Keratinocyte (primary cell): ENCODE data around the gene CCDC172. TPM values are rescaled to one million over a fixed set of nuclear protein-coding genes. Genes with fewer than 3 reads are reported as not detected.

ENCODE experiments used
- DNase-seq: peaks from one replicate; pipeline ENCODE4 v3.0.0-alpha.2; 2011; ENCODE audit warnings: low read depth, missing footprints, low spot score
- FAIRE-seq: peaks from 2 replicates; lab custom pipeline; 2011; peaks lifted over from hg19 to GRCh38; lab: Jason Lieb, UNC
- H2AFZ ChIP-seq: 2 replicates; pipeline ENCODE4 v1.6.0; 2012; ENCODE audit warnings: low read length, control low read depth, inconsistent platforms; ENCODE audit not compliant: control insufficient read depth
- H3K27ac ChIP-seq: 2 replicates; pipeline ENCODE4 v1.5.1; 2011; ENCODE audit warnings: low read length; ENCODE audit not compliant: control insufficient read depth, insufficient read depth
- H3K27me3 ChIP-seq: 3 replicates; pipeline ENCODE4 v1.6.0; 2011; ENCODE audit warnings: low read length; ENCODE audit not compliant: control insufficient read depth, insufficient read depth; ENCODE audit errors: extremely low read depth
- H3K36me3 ChIP-seq, 2 experiments: 2 replicates in 1 of 2; 3 replicates in 1 of 2; pipeline ENCODE4 v1.5.1; 2011; ENCODE audit warnings: low read length in 2 of 2, mild to moderate bottlenecking in 1 of 2; ENCODE audit not compliant: control insufficient read depth in 2 of 2, insufficient read depth in 2 of 2; ENCODE audit errors: extremely low read depth in 1 of 2
- H3K4me1 ChIP-seq: 3 replicates; pipeline ENCODE4 v1.5.1; 2011; ENCODE audit warnings: low read length; ENCODE audit not compliant: control insufficient read depth, insufficient read depth; ENCODE audit errors: extremely low read depth
- H3K4me2 ChIP-seq: 3 replicates; pipeline ENCODE4 v1.6.0; 2011; ENCODE audit warnings: low read depth, low read length; ENCODE audit not compliant: control insufficient read depth, insufficient read depth; ENCODE audit errors: extremely low read depth
- H3K4me3 ChIP-seq, 3 experiments: fragments of 200-600 bp in 1 of 3; sonication (generic) in 1 of 3; 2 replicates in 2 of 3; 3 replicates in 1 of 3; pipeline ENCODE4 v1.5.1; 2011 to 2016; ENCODE audit warnings: low read length in 3 of 3, mild to moderate bottlenecking in 3 of 3, control low read depth in 2 of 3, inconsistent platforms in 1 of 3, low read depth in 1 of 3, mixed read lengths in 1 of 3, mixed run types in 1 of 3, moderate library complexity in 1 of 3; ENCODE audit not compliant: control insufficient read depth in 2 of 3, insufficient read depth in 2 of 3; ENCODE audit errors: extremely low read depth in 1 of 3
- H3K79me2 ChIP-seq: 2 replicates; pipeline ENCODE4 v1.6.0; 2012; ENCODE audit warnings: low read length; ENCODE audit not compliant: control insufficient read depth, insufficient read depth
- H3K9ac ChIP-seq: 3 replicates; pipeline ENCODE4 v1.6.0; 2011; ENCODE audit warnings: low read length; ENCODE audit not compliant: control insufficient read depth, insufficient read depth; ENCODE audit errors: extremely low read depth
- H3K9me1 ChIP-seq: 3 replicates; pipeline ENCODE4 v1.6.0; 2011; ENCODE audit warnings: low read length; ENCODE audit not compliant: control insufficient read depth, insufficient read depth; ENCODE audit errors: extremely low read depth
- H3K9me3 ChIP-seq: 2 replicates; pipeline ENCODE4 v1.5.1; 2012; ENCODE audit warnings: low read depth, low read length; ENCODE audit not compliant: control insufficient read depth
- H4K20me1 ChIP-seq: 3 replicates; pipeline ENCODE4 v1.6.0; 2011; ENCODE audit warnings: low read length; ENCODE audit not compliant: control insufficient read depth, insufficient read depth; ENCODE audit errors: extremely low read depth
- EZH2 ChIP-seq: IDR thresholded peaks from one replicate; pipeline ENCODE4 v1.6.1; 2012; ENCODE audit warnings: inconsistent platforms, mild to moderate bottlenecking, low read length, moderate library complexity
- dilution Hi-C: fragments of 300-500 bp; cut with MboI; formaldehyde crosslinking; loops from one replicate; pipeline ENCODE4 v1.7.0; 2020; ENCODE audit warnings: low sequenced_read_pairs; ENCODE audit not compliant: extremely low pct_ligation_motif_present
- polyA plus RNA-seq, 5 experiments: library from polyadenylated mRNA; depleted of rRNA in 3 of 5; stranded (reverse) in 3 of 5; stranded (forward) in 1 of 5; unstranded in 1 of 5; fragments of >200 nt; gene quantifications; 1 replicate in 1 of 5; 2 replicates in 3 of 5; 3 replicates in 1 of 5; pipeline versions ENCODE4 v1.2.1 to v1.2.3, GENCODE V29; 2011 to 2012; ENCODE audit warnings: missing spikeins in 2 of 5, low read depth in 1 of 5, low replicate concordance in 1 of 5
- TF ChIP-seq, protein P1 (sequence below), 3 experiments: IDR thresholded peaks in 1 of 3; conservative IDR thresholded peaks in 1 of 3; optimal IDR thresholded peaks in 1 of 3; 2 replicates in 2 of 3; 3 replicates in 1 of 3; pipeline versions ENCODE3 to v1.5.1; 2011; ENCODE audit warnings: low read length in 3 of 3, mild to moderate bottlenecking in 3 of 3, moderate library complexity in 2 of 3, control low read depth in 1 of 3, inconsistent platforms in 1 of 3; ENCODE audit not compliant: insufficient read depth in 2 of 3; ENCODE audit errors: extremely low read depth in 1 of 3

The CCDC172 gene
- polyA plus RNA-seq, 1 donor (not counting 4 experiments of a cell fraction or from before 2014, with no cell fraction given) = not detected

DNA sequence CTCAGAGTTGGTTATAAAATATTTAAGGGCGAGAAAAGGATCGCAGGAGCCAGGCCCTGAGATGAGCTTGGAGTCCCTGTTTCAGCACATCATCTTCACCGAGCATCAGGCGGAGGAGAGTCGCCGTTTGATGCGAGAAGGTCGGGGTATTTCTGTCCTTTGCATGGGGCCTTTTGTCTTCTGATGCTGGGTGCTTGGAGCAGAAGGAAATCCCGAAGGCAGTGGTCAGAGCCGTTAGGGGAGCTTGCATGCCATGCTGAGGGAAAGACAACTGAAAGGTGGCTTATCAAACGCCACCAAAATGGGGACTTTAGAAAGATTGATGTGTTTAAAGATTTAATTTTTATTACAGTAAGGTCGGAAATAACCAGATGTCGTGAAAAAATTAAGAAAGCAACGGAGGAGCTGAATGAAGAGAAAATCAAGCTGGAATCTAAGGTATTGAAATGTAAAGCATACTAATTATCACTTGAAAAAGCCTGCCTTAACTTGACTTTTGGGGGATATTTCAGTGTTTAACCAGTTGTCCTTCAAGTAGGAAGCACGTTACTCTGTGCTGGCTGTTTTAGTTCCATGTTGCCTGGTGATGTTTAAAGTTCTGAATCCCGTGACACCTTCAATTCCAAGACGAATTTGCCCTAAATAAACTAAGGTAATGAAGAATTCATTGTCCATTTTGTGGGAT, 845 bp downstream of the CCDC172 start:
- FAIRE-seq (no peak), DNase-seq (no peak)
- H3K4me1 ChIP-seq = no peaks in the 10 kb centered on the region
- H4K20me1 ChIP-seq = no peaks in the 10 kb centered on the region
- H3K9ac ChIP-seq = no peak overlapping the region
- no peak overlapping the region for H2AFZ ChIP-seq
- H3K36me3 ChIP-seq = no peaks in the 10 kb centered on the region
- H3K4me3 ChIP-seq = no peak overlapping the region
- H3K9me3 ChIP-seq = no peaks in the 10 kb centered on the region
- dilution Hi-C loops = no loop called here
- H3K79me2 ChIP-seq = no peaks in the 10 kb centered on the region
- H3K9me1 ChIP-seq = no peaks in the 10 kb centered on the region
- no peak overlapping the region for H3K4me2 ChIP-seq
- no peak overlapping the region for H3K27ac ChIP-seq
- no peaks in the 10 kb centered on the region for H3K27me3 ChIP-seq
- TF ChIP-seq, protein P1, sequence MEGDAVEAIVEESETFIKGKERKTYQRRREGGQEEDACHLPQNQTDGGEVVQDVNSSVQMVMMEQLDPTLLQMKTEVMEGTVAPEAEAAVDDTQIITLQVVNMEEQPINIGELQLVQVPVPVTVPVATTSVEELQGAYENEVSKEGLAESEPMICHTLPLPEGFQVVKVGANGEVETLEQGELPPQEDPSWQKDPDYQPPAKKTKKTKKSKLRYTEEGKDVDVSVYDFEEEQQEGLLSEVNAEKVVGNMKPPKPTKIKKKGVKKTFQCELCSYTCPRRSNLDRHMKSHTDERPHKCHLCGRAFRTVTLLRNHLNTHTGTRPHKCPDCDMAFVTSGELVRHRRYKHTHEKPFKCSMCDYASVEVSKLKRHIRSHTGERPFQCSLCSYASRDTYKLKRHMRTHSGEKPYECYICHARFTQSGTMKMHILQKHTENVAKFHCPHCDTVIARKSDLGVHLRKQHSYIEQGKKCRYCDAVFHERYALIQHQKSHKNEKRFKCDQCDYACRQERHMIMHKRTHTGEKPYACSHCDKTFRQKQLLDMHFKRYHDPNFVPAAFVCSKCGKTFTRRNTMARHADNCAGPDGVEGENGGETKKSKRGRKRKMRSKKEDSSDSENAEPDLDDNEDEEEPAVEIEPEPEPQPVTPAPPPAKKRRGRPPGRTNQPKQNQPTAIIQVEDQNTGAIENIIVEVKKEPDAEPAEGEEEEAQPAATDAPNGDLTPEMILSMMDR (optimal IDR thresholded peaks at IDR 0.05 in 1 of 3, IDR thresholded peaks at IDR 0.05 in 1 of 3, conservative IDR thresholded peaks at IDR 0.05 in 1 of 3; ENCODE audit: extremely low read depth in 1 of 3, insufficient read depth in 2 of 3, low read length in 3 of 3) = no peak
- TF ChIP-seq EZH2 = no peak

DNA sequence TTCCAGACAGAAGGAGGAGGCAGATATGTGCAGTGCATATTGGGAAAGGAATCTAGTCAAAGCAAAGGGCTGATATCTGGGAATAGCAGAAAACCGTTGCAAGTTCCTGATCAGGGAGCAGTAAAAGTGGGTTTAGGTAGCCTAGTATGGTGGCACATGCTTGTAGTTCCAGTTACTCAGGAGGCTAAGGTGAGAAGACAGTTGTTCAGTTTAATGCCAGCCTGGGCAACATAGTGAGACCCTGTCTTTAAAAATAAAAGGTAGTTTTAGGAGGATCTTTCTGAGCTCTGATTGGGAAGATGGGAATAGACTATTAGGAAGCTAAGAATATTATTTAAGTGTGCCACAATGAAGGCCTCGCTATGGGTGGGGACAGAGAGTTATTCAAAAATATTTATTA, 1.7 kb downstream of the CCDC172 start:
- TF ChIP-seq EZH2 = no peak
- TF ChIP-seq, protein P1 (optimal IDR thresholded peaks at IDR 0.05 in 1 of 3, IDR thresholded peaks at IDR 0.05 in 1 of 3, conservative IDR thresholded peaks at IDR 0.05 in 1 of 3; ENCODE audit: extremely low read depth in 1 of 3, insufficient read depth in 2 of 3, low read length in 3 of 3) = no peak
- dilution Hi-C loops = no loop called here
- DNase-seq = no peak
- Histone ChIP-seq H2AFZ (no peak overlapping the region), H3K27me3 (no peaks in the 10 kb centered on the region), H3K4me1 (no peaks in the 10 kb centered on the region), H3K36me3 (no peaks in the 10 kb centered on the region), H3K79me2 (no peaks in the 10 kb centered on the region), H3K27ac (no peak overlapping the region), H3K4me2 (no peak overlapping the region), H3K9ac (no peak overlapping the region), H4K20me1 (no peaks in the 10 kb centered on the region), H3K9me3 (no peaks in the 10 kb centered on the region), H3K4me3 (no peak overlapping the region), H3K9me1 (no peaks in the 10 kb centered on the region)
- no peak for FAIRE-seq
